Hepatocyte (in vitro differentiated cells): ENCODE results near the gene RABL3. TPM values are rescaled to one million over a fixed set of nuclear protein-coding genes. Genes with fewer than 3 reads are reported as not detected.
"Not testable (repeated sequence)": the region's sequence is repeated elsewhere in the genome, so short reads cannot be mapped to it uniquely, and the experiment has no call there.

Experiments used
- DNase-seq: peaks from one replicate; pipeline ENCODE4 v3.0.0-alpha.2; 2016; ENCODE audit warnings: low spot score
- H2AFZ ChIP-seq: fragments of 200-600 bp; sonication (generic); 2 replicates; pipeline ENCODE4 v1.6.0; 2016; ENCODE audit warnings: antibody characterized with exemption, mild to moderate bottlenecking
- H3K27ac ChIP-seq: fragments of 200-600 bp; sonication (generic); 2 replicates; pipeline ENCODE4 v1.5.1; 2016; ENCODE audit warnings: mild to moderate bottlenecking
- H3K27me3 ChIP-seq: fragments of 200-600 bp; sonication (generic); 2 replicates; pipeline ENCODE4 v1.6.1; 2016
- H3K36me3 ChIP-seq: fragments of 200-600 bp; sonication (generic); replicated peaks from 2 replicates; pipeline ENCODE4 v1.5.1; 2016; ENCODE audit warnings: low read depth; ENCODE audit not compliant: insufficient read depth
- H3K4me1 ChIP-seq: fragments of 200-600 bp; sonication (generic); 2 replicates; pipeline ENCODE4 v1.5.1; 2016; ENCODE audit warnings: mild to moderate bottlenecking, moderate library complexity; ENCODE audit not compliant: insufficient read depth
- H3K4me2 ChIP-seq: fragments of 200-600 bp; sonication (generic); 2 replicates; pipeline ENCODE4 v1.6.0; 2016
- H3K4me3 ChIP-seq: fragments of 200-600 bp; sonication (generic); 2 replicates; pipeline ENCODE4 v1.5.1; 2016; ENCODE audit warnings: mild to moderate bottlenecking
- H3K79me2 ChIP-seq: fragments of 200-600 bp; sonication (generic); 2 replicates; pipeline ENCODE4 v1.6.0; 2017; ENCODE audit warnings: mild to moderate bottlenecking
- H3K9me2 ChIP-seq: fragments of 200-600 bp; sonication (generic); replicated peaks from 2 replicates; pipeline ENCODE4 v1.6.0; 2017; ENCODE audit warnings: mild to moderate bottlenecking; ENCODE audit not compliant: insufficient read depth
- H3K9me3 ChIP-seq: fragments of 200-600 bp; sonication (generic); 2 replicates; pipeline ENCODE4 v1.5.1; 2016; ENCODE audit warnings: low read depth, mild to moderate bottlenecking
- H4K20me1 ChIP-seq: fragments of 200-600 bp; sonication (generic); 2 replicates; pipeline ENCODE4 v1.6.0; 2016; ENCODE audit warnings: mild to moderate bottlenecking; ENCODE audit not compliant: insufficient read depth, poor library complexity, severe bottlenecking
- CTCF ChIP-seq: fragments of 200-600 bp; sonication (generic); IDR thresholded peaks from 2 replicates; pipeline ENCODE4 v1.5.1; 2016; ENCODE audit warnings: antibody characterized with exemption, mild to moderate bottlenecking; ENCODE audit not compliant: poor library complexity
- EZH2 ChIP-seq: fragments of 200-600 bp; sonication (generic); IDR thresholded peaks from 2 replicates; pipeline ENCODE4 v1.6.1; 2016; ENCODE audit warnings: antibody characterized with exemption, mild to moderate bottlenecking, borderline replicate concordance
- EZH2phosphoT487 ChIP-seq: fragments of 200-600 bp; sonication (generic); IDR thresholded peaks from one replicate; pipeline ENCODE4 v1.6.1; 2018; ENCODE audit warnings: antibody characterized with exemption, mild to moderate bottlenecking, low read depth, moderate library complexity; ENCODE audit not compliant: unreplicated experiment, severe bottlenecking
- WGBS: methylation state at CpG from one replicate; pipeline ENCODE4 v1.1.6; 2016; ENCODE audit warnings: low lambda C conversion rate; ENCODE audit errors: missing lambda C conversion rate; 5-methylcytosine and 5-hydroxymethylcytosine counted together
- polyA plus RNA-seq: library from polyadenylated mRNA; unstranded; fragments of >200 nt; fragmentation: Nextera tagmentation; extraction: Ambion mirVana; gene quantifications from 2 replicates; pipeline ENCODE4 v1.2.1, GENCODE V29; 2016
- total RNA-seq: library from RNA; depleted of rRNA; stranded (reverse); fragments of >200 nt; gene quantifications from 2 replicates; pipeline ENCODE4 v1.2.3, GENCODE V29; 2014

Gene RABL3
- total and polyA plus RNA-seq, 2 experiments from 2014 or later = 12.7 to 23.7 TPM

- Histone ChIP-seq H3K9me3 (no peaks in the 10 kb centered on the region), H4K20me1 (no peaks in the 10 kb centered on the region), H3K4me3 (peak overlapping the region; percentile 17), H3K4me1 (peaks cover 31% of the 10 kb centered on the region), H3K79me2 (peaks cover 36% of the 10 kb centered on the region), H3K36me3 (no peaks in the 10 kb centered on the region), H2AFZ (no peak overlapping the region), H3K27ac (peak overlapping the region; percentile 98), H3K4me2 (peak overlapping the region; percentile 56), H3K27me3 (no peaks in the 10 kb centered on the region), H3K9me2 (no peaks in the 10 kb centered on the region)
- 80% methylated on average over 3 of the region's 3 CpGs for WGBS
- TF ChIP-seq EZH2phosphoT487 (no peak), EZH2 (no peak), CTCF (no peak)
- no peak for DNase-seq
Observed at GRCh38 chr3:120680193-120680894, 62.0 kb downstream of the RABL3 start.

- no peaks in the 10 kb centered on the region for H3K9me3 ChIP-seq
- no peak overlapping the region for H2AFZ ChIP-seq
- peak overlapping the region; percentile 56 for H3K4me2 ChIP-seq
- no peak overlapping the region for H3K4me3 ChIP-seq
- no peaks in the 10 kb centered on the region for H3K9me2 ChIP-seq
- peak overlapping the region; percentile 98 for H3K27ac ChIP-seq
- H3K36me3 ChIP-seq = no peaks in the 10 kb centered on the region
- no peak for DNase-seq
- WGBS = 65% methylated on average over 3 of the region's 3 CpGs
- TF ChIP-seq CTCF (no peak), EZH2 (no peak), EZH2phosphoT487 (no peak)
- H3K79me2 ChIP-seq = peaks cover 37% of the 10 kb centered on the region
- H3K27me3 ChIP-seq = no peaks in the 10 kb centered on the region
- no peaks in the 10 kb centered on the region for H4K20me1 ChIP-seq
- H3K4me1 ChIP-seq = peaks cover 28% of the 10 kb centered on the region
Observed at GRCh38 chr3:120678984-120679383, 63.3 kb downstream of the RABL3 start.

GRCh38 chr3:120678331-120678947 lies 63.9 kb downstream of the RABL3 start:
- no peaks in the 10 kb centered on the region for H3K9me2 ChIP-seq
- H2AFZ ChIP-seq = no peak overlapping the region
- WGBS = 18% methylated on average over 6 of the region's 6 CpGs
- H3K27ac ChIP-seq = peak overlapping the region; percentile 98
- peaks cover 37% of the 10 kb centered on the region for H3K79me2 ChIP-seq
- no peak for TF ChIP-seq EZH2phosphoT487
- TF ChIP-seq EZH2 = no peak
- TF ChIP-seq CTCF = no peak
- H3K36me3 ChIP-seq = no peaks in the 10 kb centered on the region
- no peaks in the 10 kb centered on the region for H3K9me3 ChIP-seq
- peak overlapping the region; percentile 56 for H3K4me2 ChIP-seq
- peaks cover 23% of the 10 kb centered on the region for H3K4me1 ChIP-seq
- H4K20me1 ChIP-seq = no peaks in the 10 kb centered on the region
- H3K4me3 ChIP-seq = no peak overlapping the region
- H3K27me3 ChIP-seq = no peaks in the 10 kb centered on the region
- peak; percentile 67 for DNase-seq

- peaks cover 37% of the 10 kb centered on the region for H3K79me2 ChIP-seq
- 59% methylated on average over 7 of the region's 7 CpGs for WGBS
- H3K36me3 ChIP-seq, H3K4me2 ChIP-seq, H3K27me3 ChIP-seq, DNase-seq, H3K4me3 ChIP-seq, H3K9me3 ChIP-seq, H2AFZ ChIP-seq, H4K20me1 ChIP-seq, H3K9me2 ChIP-seq, H3K27ac ChIP-seq: not testable (repeated sequence)
- peaks cover 12% of the 10 kb centered on the region for H3K4me1 ChIP-seq
Observed at GRCh38 chr3:120677193-120677592, 65.1 kb downstream of the RABL3 start.
